ENCODE measurements around the gene RPL22L1.

DNA sequence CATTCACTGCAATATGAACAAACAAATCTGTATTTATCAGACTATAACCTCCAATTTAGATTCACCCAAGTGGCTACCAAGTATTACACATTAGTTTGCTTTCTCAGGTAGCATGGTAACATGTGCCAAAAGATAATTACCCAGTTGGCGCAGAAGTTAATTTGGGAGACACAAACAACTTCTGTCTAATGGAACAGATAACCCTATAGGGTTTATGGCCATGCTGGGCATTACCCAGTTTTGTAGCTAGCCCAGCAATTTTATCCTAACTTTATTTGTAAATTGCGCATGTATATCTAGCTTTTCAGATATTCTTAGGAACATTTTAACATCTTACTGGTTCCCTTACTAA lies 780 bp downstream of the RPL22L1 start:
- TF ChIP-seq RCOR1 (IDR thresholded peaks at IDR 0.05; ENCODE audit: insufficient replicate concordance, low read length) (no peak), MAZ (IDR thresholded peaks at IDR 0.05; ENCODE audit: borderline replicate concordance, low read depth, low read length) (no peak), CEBPB (IDR thresholded peaks at IDR 0.05; ENCODE audit: low read depth, low read length) (no peak), POLR2A (IDR thresholded peaks at IDR 0.05; ENCODE audit: low read depth, low read length) (no peak; the same call in 1 of the 2 replicates), RAD21 (IDR thresholded peaks at IDR 0.05; ENCODE audit: low read length) (no peak), SMC3 (IDR thresholded peaks at IDR 0.05; ENCODE audit: low read depth, low read length) (no peak), MXI1 (IDR thresholded peaks at IDR 0.05; ENCODE audit: borderline replicate concordance, low read depth, low read length) (no peak), CHD1 (IDR thresholded peaks at IDR 0.05; ENCODE audit: low read depth, low read length) (no peak), RFX5 (IDR thresholded peaks at IDR 0.05; ENCODE audit: low read depth, low read length) (no peak), BHLHE40 (IDR thresholded peaks at IDR 0.05; ENCODE audit: low read depth, low read length) (no peak), MAFK (IDR thresholded peaks at IDR 0.05; ENCODE audit: low read depth, low read length) (no peak), FOS (IDR thresholded peaks at IDR 0.05; ENCODE audit: low read depth, low read length) (no peak)
- TF ChIP-seq, protein P1, sequence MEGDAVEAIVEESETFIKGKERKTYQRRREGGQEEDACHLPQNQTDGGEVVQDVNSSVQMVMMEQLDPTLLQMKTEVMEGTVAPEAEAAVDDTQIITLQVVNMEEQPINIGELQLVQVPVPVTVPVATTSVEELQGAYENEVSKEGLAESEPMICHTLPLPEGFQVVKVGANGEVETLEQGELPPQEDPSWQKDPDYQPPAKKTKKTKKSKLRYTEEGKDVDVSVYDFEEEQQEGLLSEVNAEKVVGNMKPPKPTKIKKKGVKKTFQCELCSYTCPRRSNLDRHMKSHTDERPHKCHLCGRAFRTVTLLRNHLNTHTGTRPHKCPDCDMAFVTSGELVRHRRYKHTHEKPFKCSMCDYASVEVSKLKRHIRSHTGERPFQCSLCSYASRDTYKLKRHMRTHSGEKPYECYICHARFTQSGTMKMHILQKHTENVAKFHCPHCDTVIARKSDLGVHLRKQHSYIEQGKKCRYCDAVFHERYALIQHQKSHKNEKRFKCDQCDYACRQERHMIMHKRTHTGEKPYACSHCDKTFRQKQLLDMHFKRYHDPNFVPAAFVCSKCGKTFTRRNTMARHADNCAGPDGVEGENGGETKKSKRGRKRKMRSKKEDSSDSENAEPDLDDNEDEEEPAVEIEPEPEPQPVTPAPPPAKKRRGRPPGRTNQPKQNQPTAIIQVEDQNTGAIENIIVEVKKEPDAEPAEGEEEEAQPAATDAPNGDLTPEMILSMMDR (conservative IDR thresholded peaks at IDR 0.05; ENCODE audit: low read depth, low read length): no peak
- TF ChIP-seq, protein P2, sequence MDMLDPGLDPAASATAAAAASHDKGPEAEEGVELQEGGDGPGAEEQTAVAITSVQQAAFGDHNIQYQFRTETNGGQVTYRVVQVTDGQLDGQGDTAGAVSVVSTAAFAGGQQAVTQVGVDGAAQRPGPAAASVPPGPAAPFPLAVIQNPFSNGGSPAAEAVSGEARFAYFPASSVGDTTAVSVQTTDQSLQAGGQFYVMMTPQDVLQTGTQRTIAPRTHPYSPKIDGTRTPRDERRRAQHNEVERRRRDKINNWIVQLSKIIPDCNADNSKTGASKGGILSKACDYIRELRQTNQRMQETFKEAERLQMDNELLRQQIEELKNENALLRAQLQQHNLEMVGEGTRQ (IDR thresholded peaks at IDR 0.05; ENCODE audit: low read depth, low read length): no peak
